CD4-positive, alpha-beta memory T cell (primary cell): ENCODE results near the gene ASNSD1. TPM values are rescaled to one million over a fixed set of nuclear protein-coding genes. Genes with fewer than 3 reads are reported as not detected.

Source experiments
- CTCF ChIA-PET: fragments of 350-600 bp; sonication (Branson Sonifier 250); formaldehyde crosslinking; loops from one replicate; lab custom pipeline; 2021; ENCODE audit warnings: inconsistent platforms; ENCODE audit not compliant: partially characterized antibody; lab: Charles Lee
- POLR2A ChIA-PET: fragments of 350-600 bp; sonication (Branson Sonifier 250); formaldehyde crosslinking; loops from one replicate; lab custom pipeline; 2021; ENCODE audit not compliant: partially characterized antibody; lab: Charles Lee
- DNase-seq, 5 donors: peaks; one replicate each; pipeline versions ENCODE4 v3.0.0 to v3.0.0-alpha.2; 2020 to 2022; ENCODE audit warnings: mixed read lengths in 1 of 5
- H3K27ac ChIP-seq: one replicate; pipeline ENCODE4 v1.7.0; 2013; ENCODE audit warnings: low read depth, low read length
- H3K27me3 ChIP-seq: 2 replicates; pipeline ENCODE4 v1.7.0; 2013; ENCODE audit warnings: mild to moderate bottlenecking, low read length, moderate library complexity; ENCODE audit not compliant: insufficient read depth
- H3K36me3 ChIP-seq: 2 replicates; pipeline ENCODE4 v1.7.0; 2013; ENCODE audit warnings: mild to moderate bottlenecking, low read length, moderate library complexity; ENCODE audit not compliant: insufficient read depth
- H3K4me1 ChIP-seq: 2 replicates; pipeline ENCODE4 v1.7.0; 2013; ENCODE audit warnings: mild to moderate bottlenecking, low read length, moderate library complexity; ENCODE audit not compliant: insufficient read depth
- H3K4me3 ChIP-seq, 2 donors: one replicate each; pipeline ENCODE4 v1.7.0; 2013; ENCODE audit warnings: low read length in 2 of 2, mild to moderate bottlenecking in 1 of 2
- H3K9me3 ChIP-seq, 2 donors: one replicate each; pipeline ENCODE4 v1.7.0; 2013; ENCODE audit warnings: low read length in 2 of 2, control low read depth in 1 of 2; ENCODE audit not compliant: control insufficient read depth in 1 of 2
- H3K27ac Mint-ChIP-seq, 7 donors: one replicate each; pipeline ENCODE4 v1.8.0; 2020 to 2021; ENCODE audit warnings: mixed read lengths in 7 of 7, mild to moderate bottlenecking in 6 of 7, inconsistent platforms in 3 of 7, moderate library complexity in 3 of 7
- H3K27me3 Mint-ChIP-seq, 2 donors: one replicate each; pipeline ENCODE4 v1.8.0; 2020 to 2021; ENCODE audit warnings: mixed read lengths in 2 of 2
- H3K36me3 Mint-ChIP-seq, 2 donors: one replicate each; pipeline ENCODE4 v1.8.0; 2020 to 2021; ENCODE audit warnings: mixed read lengths in 2 of 2, inconsistent platforms in 1 of 2, mild to moderate bottlenecking in 1 of 2
- H3K4me1 Mint-ChIP-seq, 4 donors: one replicate each; pipeline ENCODE4 v1.8.0; 2020 to 2021; ENCODE audit warnings: mixed read lengths in 4 of 4, mild to moderate bottlenecking in 1 of 4
- H3K4me3 Mint-ChIP-seq, 8 donors: one replicate each; pipeline ENCODE4 v1.8.0; 2020 to 2021; ENCODE audit warnings: mixed read lengths in 8 of 8, mild to moderate bottlenecking in 7 of 8, moderate library complexity in 6 of 8, inconsistent platforms in 3 of 8
- H3K9me3 Mint-ChIP-seq, 8 donors: one replicate each; pipeline ENCODE4 v1.8.0; 2020 to 2021; ENCODE audit warnings: mixed read lengths in 8 of 8, mild to moderate bottlenecking in 5 of 8, inconsistent platforms in 3 of 8, moderate library complexity in 1 of 8
- intact Hi-C: fragments of 100-400 bp; cut with micrococcal nuclease; formaldehyde crosslinking; loops from one replicate; pipeline ENCODE4 v1.15.1; 2023
- polyA plus RNA-seq, 2 donors: library from polyadenylated mRNA; unstranded; fragments of 300-500 nt; fragmentation: Illumina TruSeq; gene quantifications; one replicate each; pipeline ENCODE4 v1.2.3, GENCODE V29; 2021
- total RNA-seq, 2 experiments: library from RNA; stranded (reverse); gene quantifications; one replicate each; pipeline ENCODE4 v1.2.3, GENCODE V29; 2021

ASNSD1 gene
- total RNA-seq (10 to 100 TPM; 46.9 to 47.0 TPM), polyA plus RNA-seq (10 to 100 TPM; 62.2 to 68.7 TPM)

GRCh38 chr2:189661148-189661956 lies at the start of gene ASNSD1:
ASNSD1 (plus strand) TSS chr2:189661459; CDS start chr2:189666133, 4,674 bp downstream.
- H3K4me1 ChIP-seq: peaks cover 67% of the 10 kb centered on the region

DNA sequence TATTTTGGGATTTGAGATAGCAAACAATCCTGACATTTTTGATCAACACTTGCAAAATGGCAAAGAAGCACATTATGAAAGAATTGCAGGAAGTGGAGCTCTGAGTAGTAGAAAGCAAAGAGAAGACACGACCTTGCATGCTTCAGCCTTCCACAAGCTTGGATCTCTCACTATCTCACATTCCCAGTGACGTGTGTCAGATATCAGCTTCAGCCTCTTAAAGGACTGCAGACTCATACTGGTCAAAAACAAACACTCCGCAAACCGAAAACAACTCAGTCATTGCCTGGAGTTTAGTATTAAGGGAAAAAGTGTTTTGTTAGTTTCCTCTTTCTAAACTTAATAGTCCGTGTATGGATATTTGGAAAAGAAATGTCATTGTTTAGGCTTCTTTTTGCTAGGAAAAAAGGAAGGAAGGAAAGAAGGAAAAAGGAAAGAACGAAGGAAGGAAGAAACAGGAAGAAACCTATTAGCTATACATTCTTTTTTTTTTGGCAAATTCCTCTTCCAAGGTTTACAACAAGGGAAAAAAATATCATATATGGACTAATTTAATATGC lies 48.1 kb upstream of the ASNSD1 start:
- ChIA-PET POLR2A (interaction anchor here (2.3 kb wide), 1 partner anchor 33 kb away, joined by 13 read pairs; the partner anchor contains the start of gene SLC40A1), CTCF (no interaction called here)
- Histone ChIP-seq H3K36me3 (no peaks in the 10 kb centered on the region), H3K27me3 (no peaks in the 10 kb centered on the region), H3K4me3 (no peak overlapping the region), H3K27ac (no peak overlapping the region), H3K4me1 (peaks cover 4% of the 10 kb centered on the region), H3K9me3 (no peaks in the 10 kb centered on the region)
- peaks cover 0 to 2% (median under 1%) of the 10 kb centered on the region in 4 donors for H3K4me1 Mint-ChIP-seq
- no peaks in the 10 kb centered on the region for H3K9me3 Mint-ChIP-seq
- intact Hi-C loops: no loop called here
- H3K4me3 Mint-ChIP-seq: no peak overlapping the region
- H3K27me3 Mint-ChIP-seq: no peaks in the 10 kb centered on the region
- H3K36me3 Mint-ChIP-seq: no peaks in the 10 kb centered on the region
- no peak for DNase-seq
- H3K27ac Mint-ChIP-seq: no peak overlapping the region

More at GRCh38 chr2:189661148-189661956, at the start of gene ASNSD1:
- peaks cover 40 to 57% (median 43%) of the 10 kb centered on the region in 4 donors for H3K4me1 Mint-ChIP-seq
- intact Hi-C loops: loop anchor here (1.0 to 10.0 kb wide), 13 partner anchors 13 to 1353 kb away; partner anchors contain the start of genes ANKAR, ORMDL1, OSGEPL1 and PMS1
- H3K9me3 Mint-ChIP-seq: no peaks in the 10 kb centered on the region
- ChIA-PET CTCF (interaction anchor here (0.6 to 11.3 kb wide), 28 partner anchors 11 to 706 kb away, joined by 3 to 171 read pairs (median 4); partner anchors contain the start of genes ANKAR, ORMDL1, OSGEPL1 and PMS1), POLR2A (interaction anchor here (0.6 to 6.4 kb wide), 15 partner anchors 10 to 123 kb away, joined by 3 to 48 read pairs (median 5); partner anchors contain the start of genes ANKAR, ORMDL1, OSGEPL1 and PMS1)
- Histone ChIP-seq H3K4me3 (peak within 1 kb of the TSS; percentile 61 to 85), H3K36me3 (peaks cover 8% of the 10 kb centered on the region), H3K27ac (peak within 1 kb of the TSS; percentile 99), H3K9me3 (no peaks in the 10 kb centered on the region), H3K27me3 (no peaks in the 10 kb centered on the region)
- peak; percentile 98 to 100 (median 100) for DNase-seq
- peaks cover 9 to 18% of the 10 kb centered on the region in 2 donors for H3K36me3 Mint-ChIP-seq
- no peak within 1 kb of the TSS for H3K27ac Mint-ChIP-seq
- no peak within 1 kb of the TSS for H3K4me3 Mint-ChIP-seq
- no peaks in the 10 kb centered on the region for H3K27me3 Mint-ChIP-seq

DNA sequence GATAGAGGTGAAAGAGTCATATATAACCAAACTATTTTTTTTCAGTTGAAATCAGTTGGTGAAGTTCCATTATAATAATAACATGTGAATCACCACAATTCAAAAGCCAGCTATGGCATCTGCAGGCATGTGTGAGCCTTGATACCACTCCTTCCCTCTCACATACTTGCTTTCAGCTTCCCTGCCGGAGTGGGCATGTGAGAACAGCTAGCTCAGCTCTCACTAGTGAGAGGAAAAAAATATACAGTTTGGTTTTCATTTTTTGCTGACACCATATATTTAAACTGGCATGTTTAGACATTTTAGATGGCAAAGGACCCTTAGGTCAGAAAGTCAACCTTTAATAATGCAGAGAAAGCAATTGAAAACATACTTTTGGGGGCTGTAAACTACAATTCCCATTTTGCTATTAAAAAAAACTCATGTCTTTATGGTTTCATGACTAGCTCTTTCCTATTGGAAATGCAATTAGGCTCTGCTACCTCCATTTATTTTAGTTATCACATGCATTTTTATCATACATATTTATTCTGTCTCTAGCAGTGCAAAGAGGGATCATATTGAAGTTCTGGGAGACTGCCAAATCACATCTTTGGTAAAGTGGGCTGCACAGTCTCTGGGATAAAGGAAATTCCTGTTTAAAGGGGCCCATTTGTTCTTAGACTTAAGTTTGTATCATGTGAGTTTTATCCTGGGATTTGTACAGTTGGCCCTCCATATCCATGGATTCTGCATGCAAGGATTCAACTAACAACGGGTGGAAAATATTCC lies 47.4 kb upstream of the ASNSD1 start:
- intact Hi-C loops: no loop called here

DNA sequence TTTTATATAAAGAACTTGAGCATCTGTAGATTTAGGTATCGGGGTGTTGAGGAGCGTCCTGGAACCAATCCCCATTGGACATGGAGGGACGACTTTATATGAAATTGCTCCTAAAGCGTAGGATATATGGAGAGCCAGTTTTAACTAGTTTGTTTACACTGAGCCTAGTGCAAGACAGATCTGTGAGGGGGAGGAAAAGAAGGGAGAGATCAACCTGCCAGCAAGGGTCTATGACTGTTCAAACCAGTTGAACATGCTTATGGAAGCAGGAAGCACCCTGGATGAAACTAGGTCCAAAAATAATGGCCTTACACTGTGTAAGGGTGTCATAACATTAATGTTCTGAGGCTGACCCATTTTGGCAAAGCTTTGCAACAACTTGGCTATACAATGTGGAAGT lies 46.7 kb upstream of the ASNSD1 start:
- H3K27me3 Mint-ChIP-seq: no peaks in the 10 kb centered on the region
- POLR2A ChIA-PET: no interaction called here
- H3K27ac ChIP-seq: no peak overlapping the region
- H3K27me3 ChIP-seq: no peaks in the 10 kb centered on the region
- H3K4me3 ChIP-seq: no peak overlapping the region
- H3K4me3 Mint-ChIP-seq: no peak overlapping the region
- H3K27ac Mint-ChIP-seq: no peak overlapping the region
- H3K4me1 Mint-ChIP-seq: peaks cover 0 to 2% (median under 1%) of the 10 kb centered on the region in 4 donors
- CTCF ChIA-PET: no interaction called here
- no peak for DNase-seq
- H3K36me3 Mint-ChIP-seq: no peaks in the 10 kb centered on the region
- H3K9me3 Mint-ChIP-seq: no peaks in the 10 kb centered on the region
- intact Hi-C loops: no loop called here
- no peaks in the 10 kb centered on the region for H3K9me3 ChIP-seq
- peaks cover 4% of the 10 kb centered on the region for H3K4me1 ChIP-seq
- no peaks in the 10 kb centered on the region for H3K36me3 ChIP-seq

More for the DNA sequence above, 47.4 kb upstream of the ASNSD1 start:
- H3K36me3 ChIP-seq: no peaks in the 10 kb centered on the region
- Mint-ChIP-seq H3K9me3 (no peaks in the 10 kb centered on the region), H3K27me3 (no peaks in the 10 kb centered on the region), H3K4me3 (no peak overlapping the region), H3K4me1 (peaks cover 0 to 2% (median under 1%) of the 10 kb centered on the region in 4 donors), H3K27ac (no peak overlapping the region), H3K36me3 (no peaks in the 10 kb centered on the region)
- DNase-seq: no peak
- no peak overlapping the region for H3K4me3 ChIP-seq
- no peaks in the 10 kb centered on the region for H3K9me3 ChIP-seq
- no peak overlapping the region for H3K27ac ChIP-seq
- H3K4me1 ChIP-seq: peaks cover 4% of the 10 kb centered on the region
- ChIA-PET POLR2A (interaction anchor here (2.3 kb wide), 1 partner anchor 33 kb away, joined by 13 read pairs; the partner anchor contains the start of gene SLC40A1), CTCF (no interaction called here)
- H3K27me3 ChIP-seq: no peaks in the 10 kb centered on the region

GRCh38 chr2:189618197-189618596 lies 43.1 kb upstream of the ASNSD1 start:
- Histone ChIP-seq H3K9me3 (no peaks in the 10 kb centered on the region), H3K27me3 (no peaks in the 10 kb centered on the region), H3K4me3 (no peak overlapping the region), H3K4me1 (no peaks in the 10 kb centered on the region), H3K36me3 (no peaks in the 10 kb centered on the region), H3K27ac (no peak overlapping the region)
- DNase-seq: no peak
- H3K4me3 Mint-ChIP-seq: no peak overlapping the region
- no peaks in the 10 kb centered on the region for H3K36me3 Mint-ChIP-seq
- CTCF ChIA-PET: interaction anchor here (0.9 to 1.0 kb wide), 3 partner anchors 12 to 144 kb away, joined by 3 to 4 read pairs (median 3); partner anchors contain the start of gene OSGEPL1
- no peaks in the 10 kb centered on the region for H3K27me3 Mint-ChIP-seq
- H3K27ac Mint-ChIP-seq: peak overlapping the region in 1 of 7 donors; percentile 9
- POLR2A ChIA-PET: no interaction called here
- intact Hi-C loops: no loop called here
- no peaks in the 10 kb centered on the region for H3K9me3 Mint-ChIP-seq
- peaks cover 0 to 5% (median 2%) of the 10 kb centered on the region in 4 donors for H3K4me1 Mint-ChIP-seq

- no peak overlapping the region for H3K4me3 Mint-ChIP-seq
- no peaks in the 10 kb centered on the region for H3K36me3 ChIP-seq
- DNase-seq: no peak
- H3K27me3 ChIP-seq: no peaks in the 10 kb centered on the region
- no peak overlapping the region for H3K4me3 ChIP-seq
- H3K27me3 Mint-ChIP-seq: no peaks in the 10 kb centered on the region
- H3K4me1 ChIP-seq: no peaks in the 10 kb centered on the region
- H3K27ac Mint-ChIP-seq: no peak overlapping the region
- no peaks in the 10 kb centered on the region for H3K9me3 Mint-ChIP-seq
- peaks cover 5 to 21% (median 15%) of the 10 kb centered on the region in 4 donors for H3K4me1 Mint-ChIP-seq
- ChIA-PET POLR2A (no interaction called here), CTCF (no interaction called here)
- no peaks in the 10 kb centered on the region for H3K36me3 Mint-ChIP-seq
- intact Hi-C loops: no loop called here
- no peak overlapping the region for H3K27ac ChIP-seq
- H3K9me3 ChIP-seq: no peaks in the 10 kb centered on the region
Measured at GRCh38 chr2:189621781-189622180, 39.5 kb upstream of the ASNSD1 start.
